ENCODE data around the gene GUCA1C.

- TF ChIP-seq ZFX (CRISPR knock-in tag; IDR thresholded peaks at IDR 0.05; ENCODE audit: low read depth) (no peak), RAD51 (IDR thresholded peaks at IDR 0.05; ENCODE audit: borderline replicate concordance) (no peak), YY1 (IDR thresholded peaks at IDR 0.05; ENCODE audit: insufficient read depth, insufficient replicate concordance, low read depth, low read length) (no peak), CBX2 (IDR thresholded peaks at IDR 0.05; ENCODE audit: low read depth, low read length) (no peak), CBX2 (CRISPR knock-in tag; IDR thresholded peaks at IDR 0.05; ENCODE audit: low read depth) (no peak), CTCF (CRISPR knock-in tag; IDR thresholded peaks at IDR 0.05) (no peak), RELA (CRISPR knock-in tag; IDR thresholded peaks at IDR 0.05) (no peak), TAF1 (CRISPR knock-in tag; IDR thresholded peaks at IDR 0.05) (no peak), SMC3 (IDR thresholded peaks at IDR 0.05; ENCODE audit: low read length) (no peak), RAD21 (CRISPR knock-in tag; IDR thresholded peaks at IDR 0.05) (no peak)
- TF ChIP-seq, protein P1, sequence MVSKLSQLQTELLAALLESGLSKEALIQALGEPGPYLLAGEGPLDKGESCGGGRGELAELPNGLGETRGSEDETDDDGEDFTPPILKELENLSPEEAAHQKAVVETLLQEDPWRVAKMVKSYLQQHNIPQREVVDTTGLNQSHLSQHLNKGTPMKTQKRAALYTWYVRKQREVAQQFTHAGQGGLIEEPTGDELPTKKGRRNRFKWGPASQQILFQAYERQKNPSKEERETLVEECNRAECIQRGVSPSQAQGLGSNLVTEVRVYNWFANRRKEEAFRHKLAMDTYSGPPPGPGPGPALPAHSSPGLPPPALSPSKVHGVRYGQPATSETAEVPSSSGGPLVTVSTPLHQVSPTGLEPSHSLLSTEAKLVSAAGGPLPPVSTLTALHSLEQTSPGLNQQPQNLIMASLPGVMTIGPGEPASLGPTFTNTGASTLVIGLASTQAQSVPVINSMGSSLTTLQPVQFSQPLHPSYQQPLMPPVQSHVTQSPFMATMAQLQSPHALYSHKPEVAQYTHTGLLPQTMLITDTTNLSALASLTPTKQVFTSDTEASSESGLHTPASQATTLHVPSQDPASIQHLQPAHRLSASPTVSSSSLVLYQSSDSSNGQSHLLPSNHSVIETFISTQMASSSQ (IDR thresholded peaks at IDR 0.05; ENCODE audit: low read depth) = no peak
- TF ChIP-seq, protein P1 (CRISPR knock-in tag; IDR thresholded peaks at IDR 0.05; ENCODE audit: borderline replicate concordance) = no peak
These were observed 13.1 kb upstream of the GUCA1C start for GRCh38 chr3:108966773-108967172.
